Endothelial cell (in vitro differentiated cells): ENCODE data around the gene PRDM5. TPM values are rescaled to one million over a fixed set of nuclear protein-coding genes. Genes with fewer than 3 reads are reported as not detected.

ENCODE experiments used
- DNase-seq: peaks from one replicate; pipeline ENCODE4 v3.0.0; 2021; ENCODE audit warnings: low spot score
- H3K27ac Mint-ChIP-seq: one replicate; pipeline ENCODE4 v1.8.0; 2021; ENCODE audit warnings: mixed read lengths, inconsistent platforms; ENCODE audit not compliant: unreplicated experiment
- H3K27me3 Mint-ChIP-seq: one replicate; pipeline ENCODE4 v1.8.0; 2021; ENCODE audit warnings: mild to moderate bottlenecking, moderate library complexity, mixed read lengths, inconsistent platforms; ENCODE audit not compliant: unreplicated experiment
- H3K36me3 Mint-ChIP-seq: one replicate; pipeline ENCODE4 v1.8.0; 2021; ENCODE audit warnings: mild to moderate bottlenecking, low read depth, mixed read lengths, inconsistent platforms; ENCODE audit not compliant: unreplicated experiment
- H3K4me1 Mint-ChIP-seq: one replicate; pipeline ENCODE4 v1.8.0; 2021; ENCODE audit warnings: mild to moderate bottlenecking, mixed read lengths, inconsistent platforms; ENCODE audit not compliant: unreplicated experiment
- H3K4me3 Mint-ChIP-seq: one replicate; pipeline ENCODE4 v1.8.0; 2021; ENCODE audit warnings: mild to moderate bottlenecking, mixed read lengths, inconsistent platforms; ENCODE audit not compliant: unreplicated experiment
- H3K9me3 Mint-ChIP-seq: one replicate; pipeline ENCODE4 v1.8.0; 2021; ENCODE audit warnings: mixed read lengths, inconsistent platforms; ENCODE audit not compliant: unreplicated experiment
- total RNA-seq: library from RNA; stranded (reverse); fragmentation: NEBNext Ultra II Directional; extraction: Animal tissue kit (Norgen Biotek cat#: 25700); gene quantifications from one replicate; pipeline ENCODE4 v1.2.1, GENCODE V29; 2021; ENCODE audit not compliant: unreplicated experiment
- TF ChIP-seq, protein P1 (sequence below): fragments of 200-600 bp; sonication (generic); IDR thresholded peaks from one replicate; pipeline ENCODE4 v1.5.0; 2021; ENCODE audit warnings: antibody characterized with exemption; ENCODE audit not compliant: unreplicated experiment

Gene PRDM5
- total RNA-seq, 1 donor from 2014 or later = 17.0 TPM

DNA sequence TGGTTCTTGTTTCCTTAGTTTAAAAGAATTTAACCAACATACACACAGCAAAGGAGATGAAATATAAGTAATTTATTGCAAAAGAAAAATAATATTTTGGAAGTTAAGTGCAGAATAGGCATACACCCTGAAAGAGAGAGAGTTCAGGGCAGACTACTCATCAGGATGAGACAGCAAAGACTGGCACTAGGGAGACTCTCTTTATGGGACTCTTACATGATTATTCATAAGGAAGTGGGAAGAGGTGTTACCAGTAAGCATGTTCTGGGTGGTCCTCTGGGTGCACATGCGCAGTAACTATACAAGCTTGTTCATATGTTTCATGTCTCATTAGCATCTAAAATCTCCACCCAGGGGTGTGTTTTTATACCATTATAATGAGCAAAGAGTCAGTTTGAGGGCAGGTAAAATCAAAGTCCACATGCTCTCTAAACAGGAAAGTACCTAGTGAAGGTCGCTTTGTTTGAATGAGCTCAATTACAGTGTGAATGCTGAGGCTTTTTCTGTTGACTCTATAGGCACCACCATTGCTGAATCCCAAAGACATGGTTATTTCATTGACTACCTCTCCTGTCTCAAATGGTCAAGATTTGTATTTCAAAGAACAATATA lies 38.2 kb upstream of the PRDM5 start:
- TF ChIP-seq, protein P1, sequence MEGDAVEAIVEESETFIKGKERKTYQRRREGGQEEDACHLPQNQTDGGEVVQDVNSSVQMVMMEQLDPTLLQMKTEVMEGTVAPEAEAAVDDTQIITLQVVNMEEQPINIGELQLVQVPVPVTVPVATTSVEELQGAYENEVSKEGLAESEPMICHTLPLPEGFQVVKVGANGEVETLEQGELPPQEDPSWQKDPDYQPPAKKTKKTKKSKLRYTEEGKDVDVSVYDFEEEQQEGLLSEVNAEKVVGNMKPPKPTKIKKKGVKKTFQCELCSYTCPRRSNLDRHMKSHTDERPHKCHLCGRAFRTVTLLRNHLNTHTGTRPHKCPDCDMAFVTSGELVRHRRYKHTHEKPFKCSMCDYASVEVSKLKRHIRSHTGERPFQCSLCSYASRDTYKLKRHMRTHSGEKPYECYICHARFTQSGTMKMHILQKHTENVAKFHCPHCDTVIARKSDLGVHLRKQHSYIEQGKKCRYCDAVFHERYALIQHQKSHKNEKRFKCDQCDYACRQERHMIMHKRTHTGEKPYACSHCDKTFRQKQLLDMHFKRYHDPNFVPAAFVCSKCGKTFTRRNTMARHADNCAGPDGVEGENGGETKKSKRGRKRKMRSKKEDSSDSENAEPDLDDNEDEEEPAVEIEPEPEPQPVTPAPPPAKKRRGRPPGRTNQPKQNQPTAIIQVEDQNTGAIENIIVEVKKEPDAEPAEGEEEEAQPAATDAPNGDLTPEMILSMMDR = no peak
- no peaks in the 10 kb centered on the region for H3K9me3 Mint-ChIP-seq
- H3K4me3 Mint-ChIP-seq = no peak overlapping the region
- no peaks in the 10 kb centered on the region for H3K27me3 Mint-ChIP-seq
- H3K4me1 Mint-ChIP-seq = no peaks in the 10 kb centered on the region
- no peak overlapping the region for H3K27ac Mint-ChIP-seq
- no peak for DNase-seq
- no peaks in the 10 kb centered on the region for H3K36me3 Mint-ChIP-seq

DNA sequence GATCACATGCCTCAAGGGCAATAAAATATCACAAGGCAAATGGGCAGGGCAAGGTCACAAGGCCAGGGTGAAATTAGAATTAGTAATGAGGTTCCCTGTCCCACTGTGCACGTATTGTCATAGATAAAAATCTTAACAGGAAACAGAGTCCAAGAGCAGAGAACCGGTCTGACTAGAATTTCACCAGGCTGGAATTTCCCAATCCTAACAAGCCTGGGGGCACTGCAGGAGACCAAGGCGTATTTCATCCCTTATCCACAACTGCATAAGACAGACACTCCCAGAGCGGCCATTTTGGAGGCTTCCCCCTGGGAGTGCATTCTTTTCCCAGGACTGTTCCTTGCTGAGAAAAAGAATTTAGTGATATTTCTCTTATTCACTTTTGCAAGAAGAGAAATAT lies 25.9 kb upstream of the PRDM5 start:
- no peaks in the 10 kb centered on the region for H3K4me1 Mint-ChIP-seq
- H3K27ac Mint-ChIP-seq = peak overlapping the region; percentile 15
- peaks cover 6% of the 10 kb centered on the region for H3K36me3 Mint-ChIP-seq
- peaks cover 2% of the 10 kb centered on the region for H3K27me3 Mint-ChIP-seq
- H3K4me3 Mint-ChIP-seq = no peak overlapping the region
- TF ChIP-seq, protein P1 = no peak
- H3K9me3 Mint-ChIP-seq = peaks cover 4% of the 10 kb centered on the region
- DNase-seq = no peak

DNA sequence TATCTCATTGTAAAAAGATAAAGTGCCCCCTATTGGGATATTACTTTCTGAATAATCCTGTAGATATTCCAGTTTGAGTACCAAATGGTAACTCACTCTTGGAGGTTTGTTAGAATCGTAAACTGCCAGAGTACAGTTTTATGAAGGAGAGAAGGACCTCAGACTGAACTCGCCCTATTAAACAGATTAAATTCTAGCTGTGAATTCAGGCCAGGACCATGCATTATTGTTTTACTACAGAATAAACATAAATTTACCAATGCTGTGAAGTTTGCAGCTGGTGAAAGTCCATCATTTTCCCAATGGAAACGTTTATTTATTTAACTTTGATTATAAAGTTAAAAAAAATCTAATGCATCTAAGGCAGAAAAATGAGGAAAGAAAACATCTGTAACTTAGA lies 20.2 kb upstream of the PRDM5 start:
- H3K4me1 Mint-ChIP-seq = no peaks in the 10 kb centered on the region
- no peak for DNase-seq
- H3K27ac Mint-ChIP-seq = no peak overlapping the region
- peaks cover 4% of the 10 kb centered on the region for H3K9me3 Mint-ChIP-seq
- TF ChIP-seq, protein P1 = no peak
- H3K4me3 Mint-ChIP-seq = no peak overlapping the region
- H3K36me3 Mint-ChIP-seq = peaks cover under 1% of the 10 kb centered on the region
- peaks cover 2% of the 10 kb centered on the region for H3K27me3 Mint-ChIP-seq

DNA sequence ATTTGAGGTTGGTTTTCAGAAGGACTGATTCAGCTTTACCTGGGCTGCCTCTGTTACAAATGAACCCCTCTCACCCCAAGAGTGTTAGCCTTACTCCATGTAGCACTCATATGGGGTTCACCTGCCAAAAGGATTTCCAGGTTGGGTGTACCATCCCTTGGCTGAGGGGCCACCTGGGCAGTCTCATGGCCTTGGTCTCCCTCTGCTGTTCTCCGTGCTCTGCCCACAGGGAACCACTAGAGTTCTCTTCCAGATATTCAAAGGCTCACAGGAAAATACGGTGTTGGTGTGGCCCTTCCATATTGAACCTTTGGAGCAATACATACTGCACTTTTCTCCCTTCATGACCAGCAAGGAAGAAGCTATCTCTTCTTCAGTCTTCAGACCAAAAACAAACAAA lies 18.0 kb upstream of the PRDM5 start:
- TF ChIP-seq, protein P1 = no peak
- H3K36me3 Mint-ChIP-seq = no peaks in the 10 kb centered on the region
- H3K4me3 Mint-ChIP-seq = no peak overlapping the region
- H3K9me3 Mint-ChIP-seq = no peaks in the 10 kb centered on the region
- no peak for DNase-seq
- H3K27ac Mint-ChIP-seq = no peak overlapping the region
- H3K4me1 Mint-ChIP-seq = no peaks in the 10 kb centered on the region
- no peaks in the 10 kb centered on the region for H3K27me3 Mint-ChIP-seq

DNA sequence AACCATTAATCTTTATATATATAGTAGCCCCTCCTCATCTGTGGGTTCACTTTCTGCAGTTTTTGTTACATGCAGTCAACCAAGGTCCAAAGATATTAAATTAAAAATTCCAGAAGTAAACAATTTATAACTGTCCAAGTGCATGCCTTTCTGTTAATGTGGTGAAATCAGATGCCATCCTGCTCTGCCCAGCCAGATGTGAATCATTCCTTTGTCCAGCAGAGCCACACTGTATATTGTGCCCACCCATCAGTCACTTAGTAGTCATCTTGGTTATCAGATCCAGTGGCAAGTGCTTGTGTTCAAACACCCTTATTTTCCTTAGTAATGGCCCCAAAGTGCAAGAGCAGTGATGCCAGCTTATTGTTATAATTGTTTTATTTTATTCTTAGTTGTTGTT lies 17.2 kb upstream of the PRDM5 start:
- Mint-ChIP-seq H3K36me3 (no peaks in the 10 kb centered on the region), H3K4me1 (no peaks in the 10 kb centered on the region), H3K27me3 (no peaks in the 10 kb centered on the region), H3K4me3 (no peak overlapping the region), H3K9me3 (no peaks in the 10 kb centered on the region), H3K27ac (no peak overlapping the region)
- no peak for DNase-seq
- TF ChIP-seq, protein P1 = no peak
